ENCODE data around the gene EP300. TPM values are rescaled to one million over a fixed set of nuclear protein-coding genes. Genes with fewer than 3 reads are reported as not detected.
A peak's percentile ranks its signal among the peaks of the same experiment; 100 is the strongest.
"Not testable (repeated sequence)": the region's sequence is repeated elsewhere in the genome, so short reads cannot be mapped to it uniquely, and the experiment has no call there.

EP300 gene
- total RNA-seq, 2 donors from 2014 or later = 92.0 to 106 TPM

DNA sequence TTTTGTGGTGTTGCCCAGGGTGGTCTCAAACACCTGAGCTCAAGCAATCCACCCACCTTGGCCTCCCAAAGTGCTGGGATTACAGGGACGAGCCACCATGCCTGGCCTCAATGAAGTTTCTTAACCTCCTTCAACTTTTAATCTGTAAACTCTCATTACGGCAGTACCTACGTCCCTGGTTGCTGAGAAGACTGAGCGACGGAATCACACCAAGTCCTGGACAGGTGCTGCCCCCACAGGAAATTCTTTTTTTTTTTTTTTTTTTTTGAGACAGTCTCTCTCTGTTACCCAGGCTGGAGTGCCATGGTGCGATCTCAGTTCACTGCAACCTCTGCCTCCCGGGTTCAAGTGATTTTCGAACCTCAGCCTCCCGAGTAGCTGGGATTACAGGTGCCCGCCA is 24.4 kb upstream of the EP300 start:
- Mint-ChIP-seq H3K27ac (peak overlapping the region; percentile 40 to 83), H3K4me1 (ENCODE audit: low read depth in 2 of 2) (peaks cover 6 to 13% of the 10 kb centered on the region in 2 donors)
- not testable (repeated sequence) for DNase-seq (ENCODE audit: low spot score); ATAC-seq; H3K9me3 Mint-ChIP-seq; H3K4me3 Mint-ChIP-seq; H3K36me3 Mint-ChIP-seq; H3K27me3 Mint-ChIP-seq

GRCh38 chr22:41070665-41071331 is 21.6 kb upstream of the EP300 start:
- ATAC-seq = no peak
- no peaks in the 10 kb centered on the region for H3K36me3 Mint-ChIP-seq
- no peaks in the 10 kb centered on the region for H3K27me3 Mint-ChIP-seq
- H3K4me3 Mint-ChIP-seq = no peak overlapping the region
- H3K27ac Mint-ChIP-seq = no peak overlapping the region
- no peaks in the 10 kb centered on the region for H3K9me3 Mint-ChIP-seq
- DNase-seq (ENCODE audit: low spot score) = no peak
- H3K4me1 Mint-ChIP-seq (ENCODE audit: low read depth in 2 of 2) = peaks cover 6 to 13% of the 10 kb centered on the region in 2 donors

GRCh38 chr22:41074061-41074460 is 18.3 kb upstream of the EP300 start:
- no peak overlapping the region for H3K4me3 Mint-ChIP-seq

DNA sequence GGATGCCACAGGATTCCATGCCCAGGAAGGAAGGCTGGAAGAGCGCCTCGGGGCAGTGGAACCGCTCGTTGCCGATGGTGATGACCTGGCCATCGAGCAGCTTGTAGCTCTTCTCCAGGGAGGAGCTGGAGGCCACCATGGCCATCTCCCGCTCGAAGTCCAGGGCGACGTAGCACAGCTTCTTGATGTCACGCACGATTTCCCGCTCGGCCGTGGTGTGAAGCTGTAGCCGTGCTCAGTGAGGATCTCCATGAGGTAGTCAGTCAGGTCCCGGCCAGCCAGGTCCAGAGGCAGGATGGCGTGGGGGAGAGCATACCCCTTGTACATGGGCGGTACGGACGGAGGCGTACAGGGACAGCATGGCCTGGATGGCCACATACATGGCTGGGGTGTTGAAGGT is 17.9 kb upstream of the EP300 start:
- H3K4me1 Mint-ChIP-seq (ENCODE audit: low read depth in 2 of 2) = no peaks in the 10 kb centered on the region
- no peak for DNase-seq (ENCODE audit: low spot score)
- no peaks in the 10 kb centered on the region for H3K36me3 Mint-ChIP-seq
- H3K4me3 Mint-ChIP-seq = no peak overlapping the region
- H3K27ac Mint-ChIP-seq = no peak overlapping the region
- H3K9me3 Mint-ChIP-seq = no peaks in the 10 kb centered on the region
- H3K27me3 Mint-ChIP-seq = peaks cover 0 to 4% of the 10 kb centered on the region in 2 donors
- ATAC-seq = no peak

More at GRCh38 chr22:41074061-41074460, 18.3 kb upstream of the EP300 start:
- Mint-ChIP-seq H3K27me3 (peaks cover 0 to 4% of the 10 kb centered on the region in 2 donors), H3K36me3 (no peaks in the 10 kb centered on the region), H3K27ac (no peak overlapping the region), H3K9me3 (no peaks in the 10 kb centered on the region), H3K4me1 (ENCODE audit: low read depth in 2 of 2) (peaks cover 2 to 3% of the 10 kb centered on the region in 2 donors)
- ATAC-seq (no peak), DNase-seq (ENCODE audit: low spot score) (no peak)

GRCh38 chr22:41074941-41075710 is 17.3 kb upstream of the EP300 start:
- Mint-ChIP-seq H3K27ac (no peak overlapping the region), H3K36me3 (no peaks in the 10 kb centered on the region), H3K4me1 (ENCODE audit: low read depth in 2 of 2) (no peaks in the 10 kb centered on the region), H3K9me3 (no peaks in the 10 kb centered on the region), H3K4me3 (no peak overlapping the region), H3K27me3 (peaks cover 0 to 4% of the 10 kb centered on the region in 2 donors)
- DNase-seq (ENCODE audit: low spot score) (no peak), ATAC-seq (no peak)

GRCh38 chr22:41075946-41076345 is 16.4 kb upstream of the EP300 start:
- Mint-ChIP-seq H3K4me1 (ENCODE audit: low read depth in 2 of 2) (no peaks in the 10 kb centered on the region), H3K4me3 (no peak overlapping the region), H3K36me3 (no peaks in the 10 kb centered on the region), H3K27ac (no peak overlapping the region), H3K27me3 (peaks cover 0 to 4% of the 10 kb centered on the region in 2 donors), H3K9me3 (no peaks in the 10 kb centered on the region)
- DNase-seq (ENCODE audit: low spot score) = no peak
- ATAC-seq = no peak

GRCh38 chr22:41076857-41077256 is 15.5 kb upstream of the EP300 start:
- ATAC-seq (no peak), DNase-seq (ENCODE audit: low spot score) (no peak)
- Mint-ChIP-seq H3K9me3 (no peaks in the 10 kb centered on the region), H3K27ac (no peak overlapping the region), H3K27me3 (peaks cover 0 to 6% of the 10 kb centered on the region in 2 donors), H3K36me3 (no peaks in the 10 kb centered on the region), H3K4me1 (ENCODE audit: low read depth in 2 of 2) (no peaks in the 10 kb centered on the region), H3K4me3 (no peak overlapping the region)

GRCh38 chr22:41078931-41079330 is 13.5 kb upstream of the EP300 start:
- H3K9me3 Mint-ChIP-seq = no peaks in the 10 kb centered on the region
- H3K27me3 Mint-ChIP-seq = peaks cover 0 to 6% of the 10 kb centered on the region in 2 donors
- no peak overlapping the region for H3K4me3 Mint-ChIP-seq
- H3K4me1 Mint-ChIP-seq (ENCODE audit: low read depth in 2 of 2) = no peaks in the 10 kb centered on the region
- no peak for ATAC-seq
- DNase-seq (ENCODE audit: low spot score) = no peak
- no peaks in the 10 kb centered on the region for H3K36me3 Mint-ChIP-seq
- no peak overlapping the region for H3K27ac Mint-ChIP-seq

- Mint-ChIP-seq H3K27ac (no peak overlapping the region), H3K4me3 (no peak overlapping the region), H3K9me3 (no peaks in the 10 kb centered on the region), H3K36me3 (no peaks in the 10 kb centered on the region), H3K27me3 (peaks cover 0 to 2% of the 10 kb centered on the region in 2 donors), H3K4me1 (ENCODE audit: low read depth in 2 of 2) (peaks cover 4 to 5% of the 10 kb centered on the region in 2 donors)
- ATAC-seq (no peak), DNase-seq (ENCODE audit: low spot score) (no peak)
Measured at GRCh38 chr22:41085842-41086241, 6.5 kb upstream of the EP300 start.

DNA sequence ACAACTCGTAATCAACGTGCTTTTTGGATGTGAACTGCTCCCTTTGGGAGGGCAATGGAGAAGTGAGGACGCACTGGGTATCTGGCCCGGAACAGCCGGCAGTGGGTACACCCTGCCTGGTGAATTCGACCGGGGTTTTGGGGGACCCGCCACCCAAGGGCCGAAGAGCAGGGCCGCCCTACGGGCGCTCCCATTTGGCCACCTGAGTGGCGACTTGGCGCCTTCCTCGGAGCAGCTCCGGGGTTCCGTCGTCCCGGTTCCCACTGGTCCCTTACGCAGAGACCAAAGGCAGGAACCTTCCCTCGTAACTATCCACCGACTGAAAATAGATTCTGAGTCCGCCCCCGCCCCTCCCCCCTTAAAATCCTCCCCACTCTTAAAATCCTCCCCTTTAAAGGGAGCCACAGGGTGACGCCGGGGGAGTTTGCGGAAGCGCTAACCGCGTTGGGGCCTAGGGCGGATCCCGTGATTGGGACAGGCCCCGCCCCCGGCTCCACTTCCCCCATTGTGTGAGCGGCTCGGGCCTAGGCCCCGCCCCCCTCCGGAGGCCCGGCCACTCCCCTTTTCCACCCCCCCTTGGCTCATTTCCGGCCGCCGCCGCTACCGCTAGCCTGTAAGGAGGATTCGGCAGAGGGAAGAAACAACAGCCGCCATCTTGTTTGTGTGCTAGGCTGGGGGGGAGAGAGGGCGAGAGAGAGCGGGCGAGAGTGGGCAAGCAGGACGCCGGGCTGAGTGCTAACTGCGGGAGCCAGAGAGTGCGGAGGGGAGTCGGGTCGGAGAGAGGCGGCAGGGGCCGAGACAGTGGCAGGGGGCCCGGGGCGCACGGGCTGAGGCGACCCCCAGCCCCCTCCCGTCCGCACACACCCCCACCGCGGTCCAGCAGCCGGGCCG is 1.0 kb upstream of the EP300 start:
- H3K9me3 Mint-ChIP-seq = no peaks in the 10 kb centered on the region

DNA sequence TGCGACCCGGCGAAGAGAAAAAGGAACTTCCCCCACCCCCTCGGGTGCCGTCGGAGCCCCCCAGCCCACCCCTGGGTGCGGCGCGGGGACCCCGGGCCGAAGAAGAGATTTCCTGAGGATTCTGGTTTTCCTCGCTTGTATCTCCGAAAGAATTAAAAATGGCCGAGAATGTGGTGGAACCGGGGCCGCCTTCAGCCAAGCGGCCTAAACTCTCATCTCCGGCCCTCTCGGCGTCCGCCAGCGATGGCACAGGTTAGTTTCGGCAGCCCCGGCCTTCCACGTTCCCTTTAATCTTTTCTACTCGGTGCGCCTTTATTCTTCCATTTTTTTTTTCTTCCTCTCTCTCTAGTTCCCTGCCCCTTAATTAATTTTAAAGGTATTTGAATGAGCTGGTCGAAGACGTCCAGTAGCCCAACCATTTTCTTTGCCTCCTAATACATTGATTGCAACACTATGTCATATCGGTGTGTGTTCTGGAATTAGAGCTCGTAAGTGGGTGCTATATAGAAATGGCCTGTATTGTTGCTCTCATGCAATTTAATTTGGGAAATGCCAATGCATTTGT is 537 bp downstream of the EP300 start:
- Mint-ChIP-seq H3K4me1 (ENCODE audit: low read depth in 2 of 2) (peaks cover 34 to 43% of the 10 kb centered on the region in 2 donors), H3K9me3 (no peaks in the 10 kb centered on the region), H3K36me3 (peaks cover 19% of the 10 kb centered on the region), H3K27me3 (no peaks in the 10 kb centered on the region), H3K4me3 (peak overlapping the region; percentile 94), H3K27ac (peak overlapping the region; percentile 92 to 97)
- no peak for ATAC-seq
- DNase-seq (ENCODE audit: low spot score) = no peak

More for the DNA sequence above, 1.0 kb upstream of the EP300 start:
- Mint-ChIP-seq H3K4me3 (peak overlapping the region; percentile 93), H3K36me3 (peaks cover 19% of the 10 kb centered on the region), H3K4me1 (ENCODE audit: low read depth in 2 of 2) (peaks cover 26 to 31% of the 10 kb centered on the region in 2 donors), H3K27ac (peak overlapping the region; percentile 95 to 99), H3K27me3 (no peaks in the 10 kb centered on the region)
- peak; percentile 95 to 96 for ATAC-seq
- peak; percentile 100 for DNase-seq (ENCODE audit: low spot score)

DNA sequence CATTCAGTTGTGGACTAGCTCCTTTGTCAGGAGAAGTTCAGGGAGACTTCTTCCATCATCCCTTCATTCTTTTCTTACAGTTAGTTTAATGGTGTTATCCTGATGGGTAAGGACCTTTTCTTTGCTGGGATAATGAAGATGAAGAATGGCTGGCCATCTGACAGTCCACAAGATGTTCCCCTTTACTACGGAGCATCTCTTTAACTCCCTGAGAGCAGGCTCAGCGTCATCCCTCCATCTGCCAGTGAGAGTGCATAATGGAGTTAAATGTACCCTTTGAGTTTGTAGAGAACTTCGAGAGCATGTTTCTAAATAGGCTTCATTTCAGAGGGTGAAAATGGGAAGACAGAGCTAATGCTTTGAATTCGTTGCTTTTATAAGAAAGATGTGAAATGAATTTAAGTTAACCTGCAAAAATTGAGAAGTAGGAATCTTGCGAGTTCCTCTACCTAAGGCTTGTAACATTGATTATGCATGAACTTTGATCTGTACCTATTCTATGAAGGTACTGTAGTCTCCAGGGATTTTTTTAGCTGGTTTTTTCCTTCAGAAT is 1.7 kb downstream of the EP300 start:
- Mint-ChIP-seq H3K27ac (peak overlapping the region; percentile 92 to 97), H3K4me1 (ENCODE audit: low read depth in 2 of 2) (peaks cover 40 to 48% of the 10 kb centered on the region in 2 donors), H3K27me3 (no peaks in the 10 kb centered on the region), H3K36me3 (peaks cover 19% of the 10 kb centered on the region), H3K9me3 (no peaks in the 10 kb centered on the region), H3K4me3 (peak overlapping the region; percentile 94)
- DNase-seq (ENCODE audit: low spot score) (no peak), ATAC-seq (no peak)

DNA sequence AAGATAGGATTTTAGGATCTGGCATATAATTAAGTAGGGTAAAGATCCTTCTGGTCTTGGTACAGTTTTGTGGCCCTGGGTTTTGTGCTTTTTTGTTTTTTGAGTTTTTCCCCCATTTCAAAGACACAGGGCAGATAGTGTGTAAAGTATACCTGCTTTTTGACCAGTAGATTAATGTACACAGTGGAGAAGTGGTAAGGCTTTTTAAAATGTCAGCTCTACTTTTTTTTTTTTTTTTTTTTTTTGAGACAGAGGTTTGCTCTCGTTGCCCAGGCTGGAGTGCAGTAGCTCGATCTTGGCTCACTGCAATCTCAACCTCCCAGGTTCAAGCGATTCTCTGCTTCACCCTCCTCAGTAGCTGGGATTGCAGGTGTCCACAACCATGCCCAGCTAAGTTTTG is 4.0 kb downstream of the EP300 start:
- H3K36me3 Mint-ChIP-seq = peaks cover 19% of the 10 kb centered on the region
- H3K27ac Mint-ChIP-seq = peak overlapping the region in 1 of 2 donors; percentile 51

More for the DNA sequence above, 4.0 kb downstream of the EP300 start:
- Mint-ChIP-seq H3K4me1 (ENCODE audit: low read depth in 2 of 2) (peaks cover 50 to 57% of the 10 kb centered on the region in 2 donors), H3K9me3 (no peaks in the 10 kb centered on the region), H3K4me3 (peak overlapping the region; percentile 45), H3K27me3 (no peaks in the 10 kb centered on the region)
- no peak for DNase-seq (ENCODE audit: low spot score)
- no peak for ATAC-seq
